OCI-LY1 (cell line): ENCODE results near the gene IQSEC3.

Source experiments
- H2AFZ ChIP-seq: fragments of 200-600 bp; sonication (generic), shearing (Covaris generic); 2 replicates; pipeline ENCODE4 v1.6.0; 2014; ENCODE audit warnings: antibody characterized with exemption, mild to moderate bottlenecking, low read length
- H3F3A ChIP-seq: fragments of 200-600 bp; sonication (generic), shearing (Covaris generic); 2 replicates; pipeline ENCODE4 v1.6.0; 2014; ENCODE audit warnings: mild to moderate bottlenecking, antibody characterized with exemption, low read length, moderate library complexity; ENCODE audit not compliant: insufficient read depth
- H3K27ac ChIP-seq: fragments of 200-600 bp; sonication (generic); 2 replicates; pipeline ENCODE4 v1.5.1; 2014; ENCODE audit warnings: low read length, mixed run types, mild to moderate bottlenecking, low read depth; ENCODE audit not compliant: poor library complexity, severe bottlenecking
- H3K27me3 ChIP-seq: fragments of 200-600 bp; sonication (generic); 2 replicates; pipeline ENCODE4 v1.6.0; 2014; ENCODE audit warnings: antibody characterized with exemption, mild to moderate bottlenecking, low read length, moderate library complexity; ENCODE audit not compliant: insufficient read depth
- H3K36me3 ChIP-seq: fragments of 200-600 bp; sonication (generic); 2 replicates; pipeline ENCODE4 v1.6.1; 2014; ENCODE audit warnings: mild to moderate bottlenecking, antibody characterized with exemption, low read length, moderate library complexity, mixed read lengths; ENCODE audit not compliant: insufficient read depth
- H3K4me1 ChIP-seq: fragments of 200-600 bp; sonication (generic); 2 replicates; pipeline ENCODE4 v1.5.1; 2014; ENCODE audit warnings: mild to moderate bottlenecking, low read length, moderate library complexity; ENCODE audit not compliant: insufficient read depth, severe bottlenecking
- H3K4me2 ChIP-seq: fragments of 200-600 bp; sonication (generic), shearing (Covaris generic); 2 replicates; pipeline ENCODE4 v1.6.1; 2014; ENCODE audit warnings: low read length
- H3K4me3 ChIP-seq: fragments of 200-600 bp; sonication (generic); 2 replicates; pipeline ENCODE4 v1.5.1; 2014; ENCODE audit warnings: low read length, low read depth, mild to moderate bottlenecking, mixed read lengths; ENCODE audit not compliant: poor library complexity, severe bottlenecking
- H3K79me2 ChIP-seq: fragments of 200-600 bp; shearing (Covaris generic); 2 replicates; pipeline ENCODE4 v1.6.1; 2016; ENCODE audit warnings: mixed run types, low read length, mixed read lengths; ENCODE audit not compliant: insufficient read depth
- H3K9ac ChIP-seq: fragments of 200-600 bp; sonication (generic), shearing (Covaris generic); 2 replicates; pipeline ENCODE4 v1.6.1; 2014; ENCODE audit warnings: mild to moderate bottlenecking, low read length, mixed read lengths
- H3K9me2 ChIP-seq: fragments of 200-600 bp; sonication (generic), shearing (Covaris generic); 2 replicates; pipeline ENCODE4 v1.6.1; 2014; ENCODE audit warnings: low read depth, mild to moderate bottlenecking, low read length, mixed read lengths
- H3K9me3 ChIP-seq: fragments of 200-600 bp; shearing (Covaris generic); 2 replicates; pipeline ENCODE4 v1.6.1; 2014; ENCODE audit warnings: low read length, mixed read lengths
- H4K20me1 ChIP-seq: fragments of 200-600 bp; sonication (generic), shearing (Covaris generic); 2 replicates; pipeline ENCODE4 v1.6.0; 2016; ENCODE audit warnings: mild to moderate bottlenecking, low read length; ENCODE audit not compliant: insufficient read depth
- CTCF ChIP-seq: fragments of 200-600 bp; sonication (generic), shearing (Covaris generic); IDR thresholded peaks from 2 replicates; pipeline ENCODE4 v1.5.1; 2017; ENCODE audit warnings: mild to moderate bottlenecking, antibody characterized with exemption, low read length, moderate library complexity, mixed read lengths
- EZH2 ChIP-seq: fragments of 200-600 bp; sonication (generic), shearing (Covaris generic); IDR thresholded peaks from 2 replicates; pipeline ENCODE4 v1.8.0; 2017; ENCODE audit warnings: borderline replicate concordance, mixed run types, mild to moderate bottlenecking, antibody characterized with exemption, low read length, moderate library complexity, mixed read lengths

IQSEC3 gene

GRCh38 chr12:103169-103981, 36.8 kb downstream of the IQSEC3 start:
- Histone ChIP-seq H3K4me2 (no peak overlapping the region), H3K9ac (no peak overlapping the region), H3K4me3 (no peak overlapping the region)

GRCh38 chr12:104551-105081, 38.0 kb downstream of the IQSEC3 start:
- no peaks in the 10 kb centered on the region for H3K4me1 ChIP-seq
- H2AFZ ChIP-seq, result no peak overlapping the region
- no peaks in the 10 kb centered on the region for H3K9me2 ChIP-seq
- TF ChIP-seq CTCF, result no peak
- no peak for TF ChIP-seq EZH2
- no peaks in the 10 kb centered on the region for H3K9me3 ChIP-seq
- peaks cover 16% of the 10 kb centered on the region; the same call in 1 of the 2 replicates for H3K27me3 ChIP-seq
- H3K27ac ChIP-seq, result no peak overlapping the region
- no peaks in the 10 kb centered on the region for H3K36me3 ChIP-seq
- H3K9ac ChIP-seq, result no peak overlapping the region
- H3K79me2 ChIP-seq, result no peaks in the 10 kb centered on the region
- no peaks in the 10 kb centered on the region for H3F3A ChIP-seq
- no peak overlapping the region for H3K4me3 ChIP-seq
- no peaks in the 10 kb centered on the region for H4K20me1 ChIP-seq
- H3K4me2 ChIP-seq, result no peak overlapping the region

More at GRCh38 chr12:103169-103981, 36.8 kb downstream of the IQSEC3 start:
- no peak for TF ChIP-seq EZH2
- Histone ChIP-seq H3K79me2 (no peaks in the 10 kb centered on the region), H3K9me2 (no peaks in the 10 kb centered on the region), H3F3A (no peaks in the 10 kb centered on the region), H3K27me3 (peaks cover 22% of the 10 kb centered on the region; the same call in 1 of the 2 replicates), H3K9me3 (no peaks in the 10 kb centered on the region), H3K4me1 (no peaks in the 10 kb centered on the region), H4K20me1 (no peaks in the 10 kb centered on the region), H2AFZ (no peak overlapping the region), H3K36me3 (no peaks in the 10 kb centered on the region), H3K27ac (no peak overlapping the region)

- H3K4me1 ChIP-seq, result no peaks in the 10 kb centered on the region
- H3K27ac ChIP-seq, result no peak overlapping the region
- H3K36me3 ChIP-seq, result no peaks in the 10 kb centered on the region
- no peak for TF ChIP-seq EZH2
- no peak for TF ChIP-seq CTCF
- H3K4me2 ChIP-seq, result no peak overlapping the region
- no peaks in the 10 kb centered on the region for H3K9me2 ChIP-seq
- H4K20me1 ChIP-seq, result no peaks in the 10 kb centered on the region
- 0 out of 2 replicates have a peak, but pooled peaks cover 9% of the 10 kb centered on the region for H3K27me3 ChIP-seq
- no peaks in the 10 kb centered on the region for H3K9me3 ChIP-seq
- H3K4me3 ChIP-seq, result no peak overlapping the region
- no peaks in the 10 kb centered on the region for H3F3A ChIP-seq
- H3K9ac ChIP-seq, result no peak overlapping the region
- no peaks in the 10 kb centered on the region for H3K79me2 ChIP-seq
- no peak overlapping the region for H2AFZ ChIP-seq
Observed at GRCh38 chr12:105696-106095, 39.1 kb downstream of the IQSEC3 start.
